GM23338 (cell line): ENCODE data around the gene TCL1A. TPM values are rescaled to one million over a fixed set of nuclear protein-coding genes. Genes with fewer than 3 reads are reported as not detected.

Experiments used
- ATAC-seq: fragments of 200-7000 bp; cut with Tn5 transposase; 3 replicates; pipeline ENCODE4 v1.9.1; 2020
- DNase-seq: peaks from one replicate; pipeline ENCODE4 v3.0.0-alpha.2; 2015; ENCODE audit warnings: low spot score
- H2AFZ ChIP-seq: fragments of 200-600 bp; sonication (generic); 2 replicates; pipeline ENCODE4 v1.8.0; 2016; ENCODE audit warnings: antibody characterized with exemption, mild to moderate bottlenecking, moderate library complexity
- H3F3A ChIP-seq: fragments of 200-600 bp; sonication (generic); replicated peaks from 2 replicates; pipeline ENCODE4 v1.8.0; 2017; ENCODE audit warnings: antibody characterized with exemption, mixed run types, low read depth
- H3K27ac ChIP-seq: fragments of 200-600 bp; sonication (generic); 2 replicates; pipeline ENCODE4 v1.6.1; 2016; ENCODE audit warnings: low read depth
- H3K27me3 ChIP-seq: fragments of 200-600 bp; sonication (generic); 2 replicates; pipeline ENCODE4 v1.8.0; 2016; ENCODE audit warnings: mild to moderate bottlenecking, mixed run types, moderate library complexity; ENCODE audit not compliant: insufficient read depth
- H3K36me3 ChIP-seq: fragments of 200-600 bp; sonication (generic); 2 replicates; pipeline ENCODE4 v1.8.0; 2016; ENCODE audit warnings: mild to moderate bottlenecking; ENCODE audit not compliant: insufficient read depth
- H3K4me1 ChIP-seq: fragments of 200-600 bp; sonication (generic); 2 replicates; pipeline ENCODE4 v1.8.0; 2016; ENCODE audit warnings: mild to moderate bottlenecking, moderate library complexity; ENCODE audit not compliant: insufficient read depth
- H3K4me2 ChIP-seq: fragments of 200-600 bp; sonication (generic); 2 replicates; pipeline ENCODE4 v1.7.1; 2017; ENCODE audit warnings: mixed run types
- H3K4me3 ChIP-seq: fragments of 200-600 bp; sonication (generic); 2 replicates; pipeline ENCODE4 v1.6.1; 2016; ENCODE audit warnings: mixed run types
- H3K79me2 ChIP-seq: fragments of 200-600 bp; sonication (generic); replicated peaks from 2 replicates; pipeline ENCODE4 v1.8.0; 2017; ENCODE audit warnings: mild to moderate bottlenecking; ENCODE audit not compliant: insufficient read depth
- H3K9me2 ChIP-seq: fragments of 200-600 bp; sonication (generic); 2 replicates; pipeline ENCODE4 v1.8.0; 2017; ENCODE audit not compliant: insufficient read depth
- H4K20me1 ChIP-seq: fragments of 200-600 bp; sonication (generic); replicated peaks from 2 replicates; pipeline ENCODE4 v1.8.0; 2017; ENCODE audit warnings: mild to moderate bottlenecking; ENCODE audit not compliant: insufficient read depth
- H3K27ac Mint-ChIP-seq: 2 replicates; pipeline ENCODE4 v1.8.0; 2020; ENCODE audit warnings: inconsistent platforms, mild to moderate bottlenecking, moderate library complexity, mixed read lengths
- H3K27me3 Mint-ChIP-seq: 3 replicates; pipeline ENCODE4 v1.8.0; 2022; ENCODE audit warnings: low read depth, mild to moderate bottlenecking, moderate library complexity, mixed read lengths, inconsistent platforms; ENCODE audit not compliant: insufficient read depth, poor library complexity
- H3K36me3 Mint-ChIP-seq: 3 replicates; pipeline ENCODE4 v1.8.0; 2021; ENCODE audit warnings: low read depth, mild to moderate bottlenecking, inconsistent platforms, moderate library complexity, mixed read lengths
- H3K4me1 Mint-ChIP-seq: 3 replicates; pipeline ENCODE4 v1.8.0; 2020; ENCODE audit warnings: mild to moderate bottlenecking, inconsistent platforms, mixed read lengths
- H3K4me3 Mint-ChIP-seq: 3 replicates; pipeline ENCODE4 v1.8.0; 2021; ENCODE audit warnings: moderate library complexity, mild to moderate bottlenecking, inconsistent platforms, mixed read lengths
- H3K9me3 Mint-ChIP-seq: 3 replicates; pipeline ENCODE4 v1.8.0; 2020; ENCODE audit warnings: moderate library complexity, mild to moderate bottlenecking, inconsistent platforms, mixed read lengths
- EZH2 ChIP-seq: fragments of 200-600 bp; sonication (generic); IDR thresholded peaks from one replicate; pipeline ENCODE4 v1.8.0; 2017; ENCODE audit warnings: antibody characterized with exemption, mild to moderate bottlenecking, low read depth; ENCODE audit not compliant: unreplicated experiment
- JUNB ChIP-seq: IDR thresholded peaks from one replicate; pipeline ENCODE4 v1.6.1; 2016; ENCODE audit warnings: antibody characterized with exemption; ENCODE audit not compliant: unreplicated experiment
- NANOG ChIP-seq: IDR thresholded peaks from 2 replicates; pipeline ENCODE4 v1.6.1; 2016; ENCODE audit warnings: antibody characterized with exemption, borderline replicate concordance
- STAT1 ChIP-seq: IDR thresholded peaks from one replicate; pipeline ENCODE4 v1.6.1; 2016; ENCODE audit warnings: antibody characterized with exemption; ENCODE audit not compliant: unreplicated experiment
- polyA plus RNA-seq: library from polyadenylated mRNA; unstranded; fragments of >200 nt; fragmentation: Nextera tagmentation; extraction: Ambion mirVana; gene quantifications from 2 replicates; pipeline ENCODE4 v1.2.1, GENCODE V29; 2016
- total RNA-seq: library from RNA; depleted of rRNA; stranded (reverse); fragments of >200 nt; shearing (Covaris generic); gene quantifications from 2 replicates; pipeline ENCODE4 v1.2.3, GENCODE V29; 2014
- TF ChIP-seq, protein P1 (sequence below): fragments of 250-450 bp; sonication (Bioruptor Pico); IDR thresholded peaks from 2 replicates; pipeline ENCODE4 v1.5.0; 2020; ENCODE audit warnings: mild to moderate bottlenecking, moderate library complexity
- TF ChIP-seq, protein P2 (sequence below): IDR thresholded peaks from 2 replicates; pipeline ENCODE4 v1.6.1; 2016; ENCODE audit warnings: antibody characterized with exemption
- TF ChIP-seq, protein P3 (sequence below), 2 experiments: fragments of 200-600 bp in 1 of 2; sonication (generic) in 1 of 2; conservative IDR thresholded peaks; 2 replicates each; pipeline versions ENCODE4 v1.5.1 to v1.6.1; 2016 to 2017; ENCODE audit warnings: antibody characterized with exemption in 2 of 2, low read depth in 2 of 2, mild to moderate bottlenecking in 2 of 2, moderate library complexity in 1 of 2

Gene TCL1A
- total and polyA plus RNA-seq, 2 experiments from 2014 or later, result 3.6 to 5.3 TPM

DNA sequence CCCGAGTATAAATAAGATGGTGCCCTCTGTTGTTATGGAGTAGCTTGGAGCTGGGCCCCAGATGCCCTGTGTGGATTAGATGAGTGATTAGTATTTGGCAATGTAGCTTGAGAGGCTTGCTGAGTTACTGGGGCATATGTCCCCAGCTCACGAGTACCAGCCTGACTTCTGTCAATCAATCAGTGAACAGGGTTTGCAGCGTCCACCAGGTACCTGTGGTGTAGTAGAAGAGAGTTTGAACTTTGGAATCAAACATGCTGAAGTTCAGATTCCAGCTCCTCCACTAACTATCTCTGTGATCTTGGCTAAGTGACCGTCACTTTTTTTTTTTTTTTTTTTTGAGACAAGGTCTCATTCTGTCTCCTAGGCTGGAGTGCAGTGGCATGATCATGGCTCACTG lies 39.3 kb downstream of the TCL1A start:
- no peak overlapping the region for H3K4me3 Mint-ChIP-seq
- H3K27ac ChIP-seq, result no peak overlapping the region
- no peak overlapping the region for H2AFZ ChIP-seq
- H3K4me3 ChIP-seq, result no peak overlapping the region
- H4K20me1 ChIP-seq, result no peaks in the 10 kb centered on the region
- peaks cover 16% of the 10 kb centered on the region for H3K9me3 Mint-ChIP-seq
- no peaks in the 10 kb centered on the region for H3K79me2 ChIP-seq
- H3K4me2 ChIP-seq, result no peak overlapping the region
- peaks cover 7% of the 10 kb centered on the region; the same call in 2 of the 3 replicates for H3K4me1 Mint-ChIP-seq
- H3K27ac Mint-ChIP-seq, result no peak overlapping the region
- H3K27me3 Mint-ChIP-seq, result peaks cover 5% of the 10 kb centered on the region
- H3K4me1 ChIP-seq, result no peaks in the 10 kb centered on the region; the same call in 1 of the 2 replicates
- H3F3A ChIP-seq, result no peaks in the 10 kb centered on the region
- H3K36me3 Mint-ChIP-seq, result peaks cover 4% of the 10 kb centered on the region; the same call in 2 of the 3 replicates
- peaks cover 12% of the 10 kb centered on the region; the same call in 1 of the 2 replicates for H3K9me2 ChIP-seq
- TF ChIP-seq, protein P1, sequence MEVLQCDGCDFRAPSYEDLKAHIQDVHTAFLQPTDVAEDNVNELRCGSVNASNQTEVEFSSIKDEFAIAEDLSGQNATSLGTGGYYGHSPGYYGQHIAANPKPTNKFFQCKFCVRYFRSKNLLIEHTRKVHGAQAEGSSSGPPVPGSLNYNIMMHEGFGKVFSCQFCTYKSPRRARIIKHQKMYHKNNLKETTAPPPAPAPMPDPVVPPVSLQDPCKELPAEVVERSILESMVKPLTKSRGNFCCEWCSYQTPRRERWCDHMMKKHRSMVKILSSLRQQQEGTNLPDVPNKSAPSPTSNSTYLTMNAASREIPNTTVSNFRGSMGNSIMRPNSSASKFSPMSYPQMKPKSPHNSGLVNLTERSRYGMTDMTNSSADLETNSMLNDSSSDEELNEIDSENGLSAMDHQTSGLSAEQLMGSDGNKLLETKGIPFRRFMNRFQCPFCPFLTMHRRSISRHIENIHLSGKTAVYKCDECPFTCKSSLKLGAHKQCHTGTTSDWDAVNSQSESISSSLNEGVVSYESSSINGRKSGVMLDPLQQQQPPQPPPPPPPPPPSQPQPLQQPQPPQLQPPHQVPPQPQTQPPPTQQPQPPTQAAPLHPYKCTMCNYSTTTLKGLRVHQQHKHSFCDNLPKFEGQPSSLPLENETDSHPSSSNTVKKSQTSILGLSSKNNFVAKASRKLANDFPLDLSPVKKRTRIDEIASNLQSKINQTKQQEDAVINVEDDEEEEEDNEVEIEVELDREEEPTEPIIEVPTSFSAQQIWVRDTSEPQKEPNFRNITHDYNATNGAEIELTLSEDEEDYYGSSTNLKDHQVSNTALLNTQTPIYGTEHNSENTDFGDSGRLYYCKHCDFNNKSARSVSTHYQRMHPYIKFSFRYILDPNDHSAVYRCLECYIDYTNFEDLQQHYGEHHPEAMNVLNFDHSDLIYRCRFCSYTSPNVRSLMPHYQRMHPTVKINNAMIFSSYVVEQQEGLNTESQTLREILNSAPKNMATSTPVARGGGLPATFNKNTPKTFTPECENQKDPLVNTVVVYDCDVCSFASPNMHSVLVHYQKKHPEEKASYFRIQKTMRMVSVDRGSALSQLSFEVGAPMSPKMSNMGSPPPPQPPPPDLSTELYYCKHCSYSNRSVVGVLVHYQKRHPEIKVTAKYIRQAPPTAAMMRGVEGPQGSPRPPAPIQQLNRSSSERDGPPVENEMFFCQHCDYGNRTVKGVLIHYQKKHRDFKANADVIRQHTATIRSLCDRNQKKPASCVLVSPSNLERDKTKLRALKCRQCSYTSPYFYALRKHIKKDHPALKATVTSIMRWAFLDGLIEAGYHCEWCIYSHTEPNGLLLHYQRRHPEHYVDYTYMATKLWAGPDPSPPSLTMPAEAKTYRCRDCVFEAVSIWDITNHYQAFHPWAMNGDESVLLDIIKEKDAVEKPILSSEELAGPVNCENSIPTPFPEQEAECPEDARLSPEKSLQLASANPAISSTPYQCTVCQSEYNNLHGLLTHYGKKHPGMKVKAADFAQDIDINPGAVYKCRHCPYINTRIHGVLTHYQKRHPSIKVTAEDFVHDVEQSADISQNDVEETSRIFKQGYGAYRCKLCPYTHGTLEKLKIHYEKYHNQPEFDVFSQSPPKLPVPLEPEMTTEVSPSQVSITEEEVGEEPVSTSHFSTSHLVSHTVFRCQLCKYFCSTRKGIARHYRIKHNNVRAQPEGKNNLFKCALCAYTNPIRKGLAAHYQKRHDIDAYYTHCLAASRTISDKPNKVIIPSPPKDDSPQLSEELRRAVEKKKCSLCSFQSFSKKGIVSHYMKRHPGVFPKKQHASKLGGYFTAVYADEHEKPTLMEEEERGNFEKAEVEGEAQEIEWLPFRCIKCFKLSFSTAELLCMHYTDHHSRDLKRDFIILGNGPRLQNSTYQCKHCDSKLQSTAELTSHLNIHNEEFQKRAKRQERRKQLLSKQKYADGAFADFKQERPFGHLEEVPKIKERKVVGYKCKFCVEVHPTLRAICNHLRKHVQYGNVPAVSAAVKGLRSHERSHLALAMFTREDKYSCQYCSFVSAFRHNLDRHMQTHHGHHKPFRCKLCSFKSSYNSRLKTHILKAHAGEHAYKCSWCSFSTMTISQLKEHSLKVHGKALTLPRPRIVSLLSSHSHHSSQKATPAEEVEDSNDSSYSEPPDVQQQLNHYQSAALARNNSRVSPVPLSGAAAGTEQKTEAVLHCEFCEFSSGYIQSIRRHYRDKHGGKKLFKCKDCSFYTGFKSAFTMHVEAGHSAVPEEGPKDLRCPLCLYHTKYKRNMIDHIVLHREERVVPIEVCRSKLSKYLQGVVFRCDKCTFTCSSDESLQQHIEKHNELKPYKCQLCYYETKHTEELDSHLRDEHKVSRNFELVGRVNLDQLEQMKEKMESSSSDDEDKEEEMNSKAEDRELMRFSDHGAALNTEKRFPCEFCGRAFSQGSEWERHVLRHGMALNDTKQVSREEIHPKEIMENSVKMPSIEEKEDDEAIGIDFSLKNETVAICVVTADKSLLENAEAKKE (CRISPR knock-in tag), result no peak
- TF ChIP-seq NANOG (no peak), JUNB (no peak), EZH2 (no peak), STAT1 (no peak)
- TF ChIP-seq, protein P2, sequence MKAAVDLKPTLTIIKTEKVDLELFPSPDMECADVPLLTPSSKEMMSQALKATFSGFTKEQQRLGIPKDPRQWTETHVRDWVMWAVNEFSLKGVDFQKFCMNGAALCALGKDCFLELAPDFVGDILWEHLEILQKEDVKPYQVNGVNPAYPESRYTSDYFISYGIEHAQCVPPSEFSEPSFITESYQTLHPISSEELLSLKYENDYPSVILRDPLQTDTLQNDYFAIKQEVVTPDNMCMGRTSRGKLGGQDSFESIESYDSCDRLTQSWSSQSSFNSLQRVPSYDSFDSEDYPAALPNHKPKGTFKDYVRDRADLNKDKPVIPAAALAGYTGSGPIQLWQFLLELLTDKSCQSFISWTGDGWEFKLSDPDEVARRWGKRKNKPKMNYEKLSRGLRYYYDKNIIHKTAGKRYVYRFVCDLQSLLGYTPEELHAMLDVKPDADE, result no peak
- TF ChIP-seq, protein P3, sequence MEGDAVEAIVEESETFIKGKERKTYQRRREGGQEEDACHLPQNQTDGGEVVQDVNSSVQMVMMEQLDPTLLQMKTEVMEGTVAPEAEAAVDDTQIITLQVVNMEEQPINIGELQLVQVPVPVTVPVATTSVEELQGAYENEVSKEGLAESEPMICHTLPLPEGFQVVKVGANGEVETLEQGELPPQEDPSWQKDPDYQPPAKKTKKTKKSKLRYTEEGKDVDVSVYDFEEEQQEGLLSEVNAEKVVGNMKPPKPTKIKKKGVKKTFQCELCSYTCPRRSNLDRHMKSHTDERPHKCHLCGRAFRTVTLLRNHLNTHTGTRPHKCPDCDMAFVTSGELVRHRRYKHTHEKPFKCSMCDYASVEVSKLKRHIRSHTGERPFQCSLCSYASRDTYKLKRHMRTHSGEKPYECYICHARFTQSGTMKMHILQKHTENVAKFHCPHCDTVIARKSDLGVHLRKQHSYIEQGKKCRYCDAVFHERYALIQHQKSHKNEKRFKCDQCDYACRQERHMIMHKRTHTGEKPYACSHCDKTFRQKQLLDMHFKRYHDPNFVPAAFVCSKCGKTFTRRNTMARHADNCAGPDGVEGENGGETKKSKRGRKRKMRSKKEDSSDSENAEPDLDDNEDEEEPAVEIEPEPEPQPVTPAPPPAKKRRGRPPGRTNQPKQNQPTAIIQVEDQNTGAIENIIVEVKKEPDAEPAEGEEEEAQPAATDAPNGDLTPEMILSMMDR (conservative IDR thresholded peaks at IDR 0.05; ENCODE audit: low read depth in 2 of 2), result no peak
- ATAC-seq (no peak), DNase-seq (no peak)
- no peaks in the 10 kb centered on the region for H3K27me3 ChIP-seq
- no peaks in the 10 kb centered on the region for H3K36me3 ChIP-seq
